ENCODE measurements around the gene OARD1.

- no peak for TF ChIP-seq CTCF (IDR thresholded peaks at IDR 0.05)
- TF ChIP-seq EP300 (IDR thresholded peaks at IDR 0.05): no peak
- no peak for TF ChIP-seq POLR2AphosphoS5 (IDR thresholded peaks at IDR 0.05)
- TF ChIP-seq POLR2A (IDR thresholded peaks at IDR 0.05): no peak
Observed at GRCh38 chr6:41017663-41018062, 54.5 kb downstream of the OARD1 start.
